HepG2 (cell line): ENCODE data around the gene UVSSA. TPM values are rescaled to one million over a fixed set of nuclear protein-coding genes. Genes with fewer than 3 reads are reported as not detected.
A peak's percentile ranks its signal among the peaks of the same experiment; 100 is the strongest.

Experiments
- ATF5 ChIP-seq: sonication (generic); formaldehyde crosslinking; IDR thresholded peaks from 2 replicates; pipeline ENCODE4 v1.4.0; 2020; ENCODE audit warnings: mild to moderate bottlenecking, low read depth, missing genetic modification reagents
- KDM5A ChIP-seq: fragments of 200-600 bp; sonication (generic); IDR thresholded peaks from 2 replicates; pipeline ENCODE4 v1.7.0; 2018; ENCODE audit warnings: antibody characterized with exemption, mild to moderate bottlenecking, low read length, borderline replicate concordance
- ZBTB21 ChIP-seq: sonication (generic); formaldehyde crosslinking; IDR thresholded peaks from 2 replicates; pipeline ENCODE4 v1.4.0; 2020; ENCODE audit warnings: missing genetic modification reagents
- ZBTB44 ChIP-seq: sonication (generic); formaldehyde crosslinking; IDR thresholded peaks from 2 replicates; pipeline ENCODE4 v1.4.0; 2020; ENCODE audit warnings: missing genetic modification reagents
- ZHX2 ChIP-seq, 2 experiments: sonication (generic) in 1 of 2; formaldehyde crosslinking in 1 of 2; IDR thresholded peaks; 2 replicates each; pipeline versions ENCODE4 v1.6.1 to v1.9.0; 2014 to 2022; ENCODE audit warnings: antibody characterized with exemption in 1 of 2, borderline replicate concordance in 1 of 2, inconsistent platforms in 1 of 2, low read depth in 1 of 2, missing genetic modification reagents in 1 of 2
- ZNF317 ChIP-seq: sonication (generic); formaldehyde crosslinking; IDR thresholded peaks from 2 replicates; pipeline ENCODE4 v1.5.0; 2020; ENCODE audit warnings: mild to moderate bottlenecking, missing genetic modification reagents
- ZNF318 ChIP-seq: sonication (generic); formaldehyde crosslinking; IDR thresholded peaks from 2 replicates; pipeline ENCODE4 v1.4.0; 2020; ENCODE audit warnings: mild to moderate bottlenecking, missing genetic modification reagents
- ZNF382 ChIP-seq: sonication (generic); formaldehyde crosslinking; IDR thresholded peaks from 2 replicates; pipeline ENCODE4 v1.5.0; 2020; ENCODE audit warnings: missing genetic modification reagents, mild to moderate bottlenecking, borderline replicate concordance
- ZNF430 ChIP-seq: sonication (generic); formaldehyde crosslinking; IDR thresholded peaks from 2 replicates; pipeline ENCODE4 v1.9.0; 2021; ENCODE audit warnings: mild to moderate bottlenecking, missing genetic modification reagents
- ZZZ3 ChIP-seq: sonication (generic); formaldehyde crosslinking; IDR thresholded peaks from 2 replicates; pipeline ENCODE4 v1.4.0; 2020; ENCODE audit warnings: missing genetic modification reagents, mild to moderate bottlenecking, borderline replicate concordance
- polyA plus RNA-seq, 8 experiments: library from polyadenylated mRNA; depleted of rRNA in 3 of 8; stranded (reverse) in 7 of 8; unstranded in 1 of 8; fragments of >200 nt; fragmentation: Illumina TruSeq in 4 of 8; extraction: Trizol in 4 of 8; gene quantifications; 2 replicates each; pipeline versions ENCODE4 v1.2.1 to v1.2.3, GENCODE V29; 2011 to 2016; ENCODE audit warnings: low read depth in 4 of 8, missing spikeins in 1 of 8, mixed read lengths in 1 of 8; ENCODE audit not compliant: insufficient read depth in 1 of 8
- total RNA-seq, 5 experiments: library from RNA; depleted of rRNA; stranded (reverse); fragments of >200 nt; fragmentation: Illumina TruSeq; extraction: Trizol; gene quantifications; 2 replicates each; pipeline ENCODE4 v1.2.3, GENCODE V29; 2016; ENCODE audit warnings: low read depth in 1 of 5

UVSSA gene
- total and polyA plus RNA-seq, 2 of the 13 experiments (the other 11 are each of a cell fraction or from before 2014, with no cell fraction given) = 4.6 to 8.4 TPM

GRCh38 chr4:1410491-1411325 lies 63.7 kb downstream of the UVSSA start (continued):
- TF ChIP-seq ZNF382 = peak; percentile 93; the same call in 1 of the 2 replicates
- TF ChIP-seq ZHX2 (IDR thresholded peaks at IDR 0.05; ENCODE audit: low read depth) = no peak
- peak; percentile 100 for TF ChIP-seq ZHX2 (CRISPR knock-in tag; IDR thresholded peaks at IDR 0.05; ENCODE audit: borderline replicate concordance)
- TF ChIP-seq ZZZ3 (CRISPR knock-in tag) = peak; percentile 100
- peak; percentile 93 for TF ChIP-seq ZBTB21 (CRISPR knock-in tag)
- TF ChIP-seq ZNF430 (CRISPR knock-in tag) = peak; percentile 100
- TF ChIP-seq ATF5 (CRISPR knock-in tag) = peak; percentile 100
- TF ChIP-seq ZNF318 (CRISPR knock-in tag) = peak; percentile 100
- TF ChIP-seq ZBTB44 = peak; percentile 100
- TF ChIP-seq KDM5A = no peak
- peak; percentile 97 for TF ChIP-seq ZNF317 (CRISPR knock-in tag)
